Cardiac fibroblast (primary cell): Measurements from ENCODE around the gene NCAPG.

Experiments
- DNase-seq, 2 donors: peaks; one replicate each; pipeline versions ENCODE4 v3.0.0 to v3.0.0-alpha.2; 2010; ENCODE audit warnings: low read depth in 2 of 2
- H3K4me3 ChIP-seq, 2 donors: replicated peaks in 1 of 2; 1 replicate in 1 of 2; 2 replicates in 1 of 2; pipeline ENCODE4 v1.5.1; 2011; ENCODE audit warnings: low read depth in 2 of 2, low read length in 2 of 2, mild to moderate bottlenecking in 2 of 2, moderate library complexity in 1 of 2
- TF ChIP-seq, protein P1 (sequence below): IDR thresholded peaks from one replicate; pipeline ENCODE4 v1.5.1; 2011; ENCODE audit warnings: low read depth, mild to moderate bottlenecking, low read length, inconsistent platforms

The NCAPG gene

DNA sequence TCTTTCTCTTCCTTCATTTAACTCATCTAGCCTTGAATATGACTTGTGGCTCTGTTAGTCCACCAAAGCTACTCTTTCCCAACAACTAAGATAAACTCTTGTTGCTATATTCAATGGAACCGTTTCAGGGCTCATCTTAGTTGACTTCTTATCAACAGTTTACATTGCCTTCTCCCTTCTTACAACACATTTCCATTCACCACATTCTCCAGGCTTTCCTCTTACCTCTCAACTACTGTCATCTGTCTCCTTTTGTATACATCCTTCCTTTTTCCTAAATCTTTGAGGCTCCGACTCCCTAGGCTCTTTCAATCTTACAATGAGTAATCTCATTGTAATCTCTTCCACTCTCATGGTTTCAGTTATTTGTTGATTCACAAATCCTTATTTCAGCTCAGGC, 58.5 kb downstream of the NCAPG start:
- TF ChIP-seq, protein P1, sequence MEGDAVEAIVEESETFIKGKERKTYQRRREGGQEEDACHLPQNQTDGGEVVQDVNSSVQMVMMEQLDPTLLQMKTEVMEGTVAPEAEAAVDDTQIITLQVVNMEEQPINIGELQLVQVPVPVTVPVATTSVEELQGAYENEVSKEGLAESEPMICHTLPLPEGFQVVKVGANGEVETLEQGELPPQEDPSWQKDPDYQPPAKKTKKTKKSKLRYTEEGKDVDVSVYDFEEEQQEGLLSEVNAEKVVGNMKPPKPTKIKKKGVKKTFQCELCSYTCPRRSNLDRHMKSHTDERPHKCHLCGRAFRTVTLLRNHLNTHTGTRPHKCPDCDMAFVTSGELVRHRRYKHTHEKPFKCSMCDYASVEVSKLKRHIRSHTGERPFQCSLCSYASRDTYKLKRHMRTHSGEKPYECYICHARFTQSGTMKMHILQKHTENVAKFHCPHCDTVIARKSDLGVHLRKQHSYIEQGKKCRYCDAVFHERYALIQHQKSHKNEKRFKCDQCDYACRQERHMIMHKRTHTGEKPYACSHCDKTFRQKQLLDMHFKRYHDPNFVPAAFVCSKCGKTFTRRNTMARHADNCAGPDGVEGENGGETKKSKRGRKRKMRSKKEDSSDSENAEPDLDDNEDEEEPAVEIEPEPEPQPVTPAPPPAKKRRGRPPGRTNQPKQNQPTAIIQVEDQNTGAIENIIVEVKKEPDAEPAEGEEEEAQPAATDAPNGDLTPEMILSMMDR: no peak
- no peak overlapping the region for H3K4me3 ChIP-seq
- DNase-seq: no peak

DNA sequence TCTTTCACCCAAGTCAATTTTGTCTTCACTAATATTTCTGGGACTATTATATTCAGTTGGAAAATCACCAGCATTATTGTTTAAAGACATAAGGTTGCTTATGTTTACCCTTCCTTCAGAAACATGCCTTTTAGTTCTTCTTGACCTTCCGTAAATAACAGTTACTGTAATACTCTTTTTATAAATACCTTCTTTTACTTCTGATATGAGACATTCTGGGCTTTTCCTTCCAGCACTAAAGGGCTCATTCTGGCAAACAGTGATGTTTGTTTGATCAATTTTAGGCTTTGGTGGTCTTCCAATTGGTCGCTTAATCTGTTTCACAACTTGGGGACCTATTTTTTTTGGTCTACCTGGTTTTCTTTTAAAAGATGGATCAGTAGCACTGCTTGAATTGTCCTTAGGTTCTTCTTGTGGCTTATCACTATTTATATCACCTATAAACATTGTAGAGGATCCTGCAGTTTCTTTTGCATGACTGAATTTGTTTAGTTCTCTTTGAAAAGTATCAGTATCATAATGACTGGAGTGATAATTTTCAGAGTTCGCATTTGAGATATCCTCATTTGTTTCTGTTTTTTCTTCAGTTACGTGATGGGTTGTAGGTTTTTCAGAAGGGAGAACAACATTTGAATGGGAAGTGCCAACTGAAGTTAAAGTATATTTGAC, 64.8 kb downstream of the NCAPG start:
- DNase-seq: no peak
- TF ChIP-seq, protein P1: no peak
- H3K4me3 ChIP-seq: no peak overlapping the region

DNA sequence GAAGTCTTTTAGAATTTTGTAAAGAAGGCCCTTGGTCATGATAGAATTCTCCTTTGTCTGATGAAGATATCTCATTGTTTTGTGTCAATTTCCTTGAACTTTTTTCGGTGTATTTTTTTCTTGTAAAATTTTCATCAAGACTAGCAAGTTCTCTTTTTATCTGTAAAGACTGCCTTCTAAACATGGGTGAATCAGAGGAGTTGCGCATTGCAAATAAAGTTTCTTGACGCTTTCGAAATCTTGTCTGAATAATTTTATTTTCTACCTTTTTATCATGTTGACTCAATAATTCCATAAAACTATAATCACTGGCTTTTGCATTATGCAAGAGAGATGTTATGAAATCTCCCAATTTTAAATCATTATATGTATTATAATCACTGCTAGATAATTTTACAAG, 66.2 kb downstream of the NCAPG start:
- H3K4me3 ChIP-seq: no peak overlapping the region
- TF ChIP-seq, protein P1: no peak
- peak in 1 of 2 donors; percentile 16 for DNase-seq

DNA sequence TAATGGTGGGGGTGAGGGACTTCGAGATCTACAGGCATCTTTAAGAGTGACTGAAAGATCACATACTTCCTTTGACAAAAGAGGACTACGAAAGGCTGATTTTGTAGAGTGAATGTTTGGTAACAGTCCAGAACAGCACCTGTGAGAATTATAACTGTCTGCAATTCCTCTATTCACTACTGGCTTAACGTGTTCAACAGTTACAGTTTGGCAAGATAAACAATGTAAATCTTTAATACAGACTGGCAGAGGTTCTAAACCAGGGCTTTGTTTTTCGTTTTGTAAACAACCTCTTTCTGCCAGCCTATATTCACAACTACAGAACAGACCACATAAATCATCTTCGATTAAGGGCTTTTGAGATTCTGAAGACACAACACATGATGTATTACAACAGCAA, 66.9 kb downstream of the NCAPG start:
- DNase-seq: no peak
- TF ChIP-seq, protein P1: no peak
- H3K4me3 ChIP-seq: no peak overlapping the region

DNA sequence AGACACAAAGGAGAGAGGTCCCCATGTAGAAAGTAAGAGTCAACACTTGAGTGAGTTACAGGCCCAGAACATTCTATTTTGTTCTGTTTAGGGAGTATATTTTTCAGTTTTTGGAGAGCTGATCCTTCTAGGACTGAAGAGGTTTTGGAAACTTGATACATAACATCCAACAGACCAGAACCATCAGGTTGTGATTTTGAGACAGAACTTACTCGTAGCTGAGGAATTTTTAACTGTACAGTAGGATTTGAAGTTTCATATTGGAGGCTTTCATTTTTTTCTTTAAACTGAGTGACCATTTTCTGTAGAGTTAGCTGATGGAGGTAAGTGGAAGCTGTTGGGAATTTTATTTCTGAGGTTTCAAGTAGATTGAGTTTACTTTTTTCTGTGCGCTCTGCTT, 73.3 kb downstream of the NCAPG start:
- TF ChIP-seq, protein P1: no peak
- no peak overlapping the region for H3K4me3 ChIP-seq
- DNase-seq: peak in 1 of 2 donors; percentile 2

DNA sequence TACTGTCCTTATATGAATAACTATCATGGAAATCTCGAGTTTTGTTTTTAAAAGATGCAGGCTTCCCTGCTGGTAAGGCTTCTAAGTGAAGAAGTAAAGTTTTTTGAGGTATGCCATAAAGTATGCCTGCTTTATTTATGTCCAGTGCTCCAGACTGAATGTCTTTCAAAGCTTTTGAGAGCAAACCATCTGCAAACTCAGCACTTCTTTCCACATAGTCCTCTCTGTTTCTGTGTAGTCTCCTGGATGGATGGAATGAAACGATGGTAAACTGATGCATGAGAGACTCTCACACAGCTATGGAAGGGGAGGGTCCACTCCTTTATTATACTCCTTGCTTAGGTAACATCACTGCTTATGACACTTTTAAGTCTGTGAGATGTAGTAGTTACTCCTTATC, 73.7 kb downstream of the NCAPG start:
- H3K4me3 ChIP-seq: no peak overlapping the region
- no peak for DNase-seq
- TF ChIP-seq, protein P1: no peak

DNA sequence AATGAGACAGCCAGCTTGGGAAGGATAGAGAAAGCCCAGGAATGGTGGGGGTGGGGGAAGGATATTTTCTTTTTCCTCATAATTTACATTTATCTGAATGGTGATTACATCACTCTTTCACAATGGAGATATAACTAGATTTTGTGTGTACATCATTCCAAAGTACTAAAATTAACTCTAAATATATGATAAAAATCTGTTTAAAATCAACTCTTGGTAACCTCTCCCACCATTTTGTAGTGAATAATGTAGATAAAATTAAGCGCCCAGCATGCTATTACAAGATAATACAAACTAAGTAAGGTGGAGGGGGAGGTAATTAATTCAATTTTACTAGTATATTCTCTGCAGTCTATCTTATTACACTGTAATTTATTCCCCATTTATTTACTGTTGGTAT, 78.9 kb downstream of the NCAPG start:
- H3K4me3 ChIP-seq: no peak overlapping the region
- no peak for DNase-seq
- TF ChIP-seq, protein P1: no peak
